H7 (cell line): ENCODE measurements around the gene PPM1H. TPM values are rescaled to one million over a fixed set of nuclear protein-coding genes. Genes with fewer than 3 reads are reported as not detected.
A peak's percentile ranks its signal among the peaks of the same experiment; 100 is the strongest.

Source experiments
- DNase-seq: peaks from one replicate; pipeline ENCODE4 v3.0.0; 2012
- H3K27me3 ChIP-seq: 2 replicates; pipeline ENCODE4 v1.6.0; 2011; ENCODE audit warnings: mild to moderate bottlenecking, low read length; ENCODE audit not compliant: control insufficient read depth, insufficient read depth
- H3K36me3 ChIP-seq: replicated peaks from 2 replicates; pipeline ENCODE4 v1.5.1; 2011; ENCODE audit warnings: low read length; ENCODE audit not compliant: control insufficient read depth, insufficient read depth
- H3K4me3 ChIP-seq: 2 replicates; pipeline ENCODE4 v1.5.1; 2011; ENCODE audit warnings: low read depth, mild to moderate bottlenecking, control low read depth, low read length, moderate library complexity; ENCODE audit not compliant: insufficient read depth
- total RNA-seq: library from RNA; depleted of rRNA; stranded (reverse); fragments of >200 nt; shearing (Covaris generic); gene quantifications from 2 replicates; pipeline ENCODE4 v1.2.3, GENCODE V29; 2014

The PPM1H gene
- total RNA-seq, 1 experiment from 2014 or later: 17.0 TPM

DNA sequence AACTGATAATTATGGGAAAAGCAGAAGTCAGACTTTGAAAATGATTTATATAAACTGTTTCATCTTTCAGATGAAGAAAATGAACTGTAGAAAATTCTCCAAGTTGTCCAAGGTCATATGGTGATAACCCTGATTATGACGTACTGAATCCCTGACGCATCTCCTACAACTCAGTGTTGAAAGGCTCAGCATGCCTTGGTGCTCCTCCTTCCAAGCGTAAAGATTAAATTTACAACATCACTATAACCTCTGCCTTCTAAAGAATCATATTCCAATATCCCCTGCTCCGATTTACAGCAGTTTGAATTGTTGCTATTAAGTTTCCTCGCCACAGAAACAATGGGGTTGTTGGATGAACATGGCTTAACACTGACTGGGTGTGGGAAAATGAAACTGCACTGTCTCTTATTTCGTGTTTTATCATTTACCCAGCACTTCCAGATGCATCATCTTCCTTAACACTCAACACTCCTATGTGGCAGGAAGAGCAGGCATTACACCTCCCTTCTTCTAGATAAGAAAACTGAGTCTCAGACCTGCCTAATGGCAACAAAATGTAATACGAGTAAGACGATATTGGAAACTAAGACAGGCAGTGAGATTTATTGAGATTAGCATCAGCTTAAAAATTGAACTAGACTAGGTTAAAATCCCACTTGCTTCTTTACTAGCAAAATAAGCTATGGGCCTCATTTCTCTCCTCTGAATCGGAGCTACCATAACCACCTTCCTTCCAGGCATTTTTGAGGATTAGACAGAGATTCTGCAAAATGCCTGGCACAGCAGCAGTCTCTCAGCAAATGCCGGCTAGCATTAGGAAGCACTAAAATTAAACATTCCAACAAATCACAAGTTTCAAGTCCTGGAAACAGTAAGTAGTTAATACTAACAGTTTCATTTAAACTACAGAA lies 74.2 kb downstream of the PPM1H start:
- H3K4me3 ChIP-seq: no peak overlapping the region
- H3K27me3 ChIP-seq: no peaks in the 10 kb centered on the region
- no peaks in the 10 kb centered on the region for H3K36me3 ChIP-seq
- no peak for DNase-seq

DNA sequence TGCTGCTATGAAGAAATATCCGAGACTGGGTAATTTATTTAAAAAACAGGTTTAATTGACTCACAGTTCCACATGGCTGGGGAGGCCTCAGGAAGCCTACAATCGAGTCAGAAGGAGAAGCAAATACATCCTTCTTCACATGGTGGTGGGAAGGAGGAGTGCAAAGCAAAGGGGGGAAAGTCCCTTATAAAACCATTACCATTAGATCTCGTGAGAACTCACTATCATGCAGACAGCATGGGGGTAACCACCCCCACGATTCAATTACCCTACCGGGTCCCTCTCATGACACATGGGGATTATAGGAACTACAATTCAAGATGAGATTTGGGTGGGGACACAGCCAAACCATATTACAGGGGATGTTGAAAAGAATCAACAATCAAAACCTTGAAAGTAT lies 74.9 kb downstream of the PPM1H start:
- H3K4me3 ChIP-seq: no peak overlapping the region
- no peak for DNase-seq
- H3K27me3 ChIP-seq: no peaks in the 10 kb centered on the region
- H3K36me3 ChIP-seq: no peaks in the 10 kb centered on the region

DNA sequence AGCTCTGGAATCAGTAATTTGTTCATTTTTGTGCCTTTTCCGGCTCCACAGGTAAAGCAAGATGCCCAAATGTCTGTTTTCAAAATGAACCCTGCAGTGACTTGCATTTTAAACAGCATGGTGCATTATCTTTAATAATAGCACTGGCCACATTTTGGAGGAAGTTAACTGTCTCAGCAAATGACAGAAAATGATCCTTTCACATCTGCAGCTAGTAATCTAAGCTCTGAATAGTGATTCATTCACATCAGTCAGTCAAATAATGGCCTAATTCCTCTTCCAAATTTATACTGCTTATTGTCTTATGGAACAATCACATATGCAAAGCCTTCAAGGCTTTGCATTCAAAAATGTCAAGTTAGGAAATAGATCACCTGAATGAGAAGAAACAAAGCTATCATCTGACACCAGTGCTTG lies 75.6 kb downstream of the PPM1H start:
- DNase-seq: no peak
- H3K27me3 ChIP-seq: no peaks in the 10 kb centered on the region
- no peaks in the 10 kb centered on the region for H3K36me3 ChIP-seq
- no peak overlapping the region for H3K4me3 ChIP-seq

DNA sequence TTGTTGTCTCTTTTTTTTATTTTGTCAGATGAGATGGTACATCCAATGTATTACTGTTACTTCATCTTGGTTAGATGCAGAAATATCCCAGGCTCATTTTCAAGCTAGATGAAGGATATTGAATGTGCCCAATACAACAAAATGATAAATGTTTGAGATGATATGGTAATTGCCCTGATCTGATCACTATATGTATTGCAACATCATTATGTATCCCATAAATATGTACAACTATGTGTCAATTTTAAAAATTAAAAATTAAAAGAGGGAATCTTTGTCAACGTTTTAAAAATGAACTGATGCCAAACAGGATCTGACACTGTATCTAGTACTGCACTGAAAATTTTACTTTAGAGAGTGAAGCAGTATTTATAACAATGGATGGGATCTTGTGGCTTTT lies 78.5 kb downstream of the PPM1H start:
- Histone ChIP-seq H3K27me3 (no peaks in the 10 kb centered on the region), H3K36me3 (no peaks in the 10 kb centered on the region), H3K4me3 (no peak overlapping the region)
- no peak for DNase-seq

DNA sequence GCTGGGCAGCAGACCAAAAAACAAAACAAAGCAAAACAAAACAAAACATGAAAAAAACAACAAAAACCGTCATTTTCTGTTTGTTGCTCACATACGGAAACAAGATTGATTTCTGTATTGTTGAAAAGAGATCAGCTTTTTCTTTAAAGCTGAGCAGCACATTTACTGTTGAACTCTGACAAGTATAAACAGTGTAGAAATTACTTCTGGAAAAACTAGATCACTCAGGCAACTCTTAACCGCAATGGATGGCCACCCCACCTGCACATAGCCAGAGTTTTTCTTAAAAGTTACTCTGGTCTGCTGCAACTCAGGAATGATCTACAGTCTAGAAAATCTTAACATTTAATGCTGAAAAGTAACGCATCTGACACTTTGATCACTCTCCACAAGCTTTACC lies 80.9 kb downstream of the PPM1H start:
- no peaks in the 10 kb centered on the region for H3K36me3 ChIP-seq
- no peak overlapping the region for H3K4me3 ChIP-seq
- DNase-seq: no peak
- H3K27me3 ChIP-seq: no peaks in the 10 kb centered on the region

DNA sequence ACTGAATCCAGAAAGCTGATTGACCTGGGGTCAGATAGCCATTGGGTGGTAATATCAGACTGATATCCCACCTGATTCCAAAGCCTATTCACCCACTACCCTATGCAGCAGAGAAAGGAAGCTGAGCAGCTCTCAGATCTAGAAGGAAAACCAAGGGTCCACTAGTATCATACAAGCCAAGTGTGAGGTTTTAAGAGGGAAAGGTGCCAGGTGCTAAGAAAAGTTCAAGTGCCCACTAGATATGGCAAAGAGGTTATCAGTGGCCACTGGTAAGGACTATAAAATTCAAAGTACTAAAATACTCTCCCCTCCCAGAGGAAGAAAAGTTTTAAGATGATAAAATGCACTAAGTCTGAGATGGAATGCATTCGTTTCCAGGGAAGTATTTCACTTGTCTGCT lies 85.6 kb downstream of the PPM1H start:
- no peak for DNase-seq
- Histone ChIP-seq H3K4me3 (no peak overlapping the region), H3K36me3 (no peaks in the 10 kb centered on the region), H3K27me3 (no peaks in the 10 kb centered on the region)

DNA sequence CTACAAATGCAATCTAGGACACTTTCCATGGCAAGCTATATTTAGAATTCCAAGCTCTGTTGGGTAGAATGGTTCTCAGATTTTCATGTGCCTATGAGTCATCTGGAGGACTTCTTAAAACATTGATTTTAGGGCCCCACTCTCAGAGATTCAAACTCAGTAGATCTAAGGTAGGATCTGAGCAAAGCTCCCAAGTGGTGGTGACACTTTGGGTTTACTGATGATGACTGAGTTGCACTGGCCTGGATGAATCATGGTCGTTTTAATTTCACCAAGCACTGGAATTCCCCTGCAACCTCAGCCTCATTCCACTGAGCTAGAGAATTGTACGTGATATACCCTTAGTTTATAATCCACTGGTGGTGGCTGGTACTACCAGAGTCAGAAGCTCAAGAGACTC lies 86.5 kb downstream of the PPM1H start:
- Histone ChIP-seq H3K4me3 (no peak overlapping the region), H3K27me3 (no peaks in the 10 kb centered on the region), H3K36me3 (no peaks in the 10 kb centered on the region)
- no peak for DNase-seq

DNA sequence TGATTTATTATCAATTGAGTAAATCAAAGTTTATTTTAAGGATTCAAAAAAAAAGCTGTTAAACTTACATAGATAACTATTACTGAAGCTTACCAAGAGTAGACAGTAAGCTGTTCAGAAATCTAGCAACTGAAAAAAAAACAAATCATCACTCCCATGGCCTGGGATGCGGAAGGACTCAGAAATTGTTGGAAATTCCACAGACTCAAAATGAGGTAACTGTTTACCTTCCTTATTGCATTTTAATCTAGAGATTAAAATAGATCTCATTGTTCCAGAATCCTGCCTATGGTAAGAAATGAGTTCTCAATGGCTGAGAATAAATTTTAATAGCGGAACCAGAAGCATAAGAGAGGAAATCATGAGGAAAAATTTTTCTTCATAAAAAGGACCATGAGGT lies 87.2 kb downstream of the PPM1H start:
- Histone ChIP-seq H3K27me3 (no peaks in the 10 kb centered on the region), H3K36me3 (no peaks in the 10 kb centered on the region)
- DNase-seq: no peak

DNA sequence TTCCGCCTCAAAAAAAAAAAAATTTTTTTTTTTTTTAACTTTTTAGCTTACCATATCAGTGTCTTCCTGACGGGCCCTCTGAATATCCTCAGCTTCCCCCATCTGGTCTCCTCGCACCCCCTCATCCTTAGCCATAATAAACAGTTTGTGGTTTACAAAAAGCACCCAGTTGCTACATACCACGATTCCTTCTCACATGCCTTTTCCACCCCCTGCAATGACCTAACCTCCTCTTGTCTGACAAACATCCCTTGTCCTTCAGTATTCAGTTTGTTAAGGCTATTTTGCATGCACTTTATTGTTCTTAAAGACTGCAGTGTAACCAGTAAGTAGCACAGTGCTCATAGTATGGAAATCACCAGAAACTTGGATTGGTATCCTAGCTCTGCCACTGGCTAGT lies 88.5 kb downstream of the PPM1H start:
- no peak overlapping the region for H3K4me3 ChIP-seq
- no peaks in the 10 kb centered on the region for H3K27me3 ChIP-seq
- no peaks in the 10 kb centered on the region for H3K36me3 ChIP-seq
- DNase-seq: no peak

More for the DNA sequence above, 87.2 kb downstream of the PPM1H start:
- no peak overlapping the region for H3K4me3 ChIP-seq

DNA sequence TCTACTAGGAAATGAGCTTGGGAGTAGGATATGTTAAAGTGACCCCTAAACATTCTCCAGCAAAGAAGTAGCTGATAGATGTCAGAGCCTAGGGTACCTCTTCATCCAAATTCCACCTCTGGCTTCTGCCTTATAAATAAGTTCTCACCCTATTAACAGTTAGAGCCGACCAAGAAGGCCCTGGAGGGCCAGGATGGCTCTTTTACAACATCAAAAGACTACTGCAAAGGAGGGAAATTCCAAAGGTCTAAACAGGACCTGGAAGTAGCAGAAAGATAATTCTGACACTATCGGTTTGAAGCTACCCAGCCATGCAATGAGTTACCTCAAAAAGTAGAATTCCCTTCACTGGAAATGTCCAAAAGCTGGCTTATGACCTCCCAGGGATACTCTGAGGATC lies 90.0 kb downstream of the PPM1H start:
- H3K36me3 ChIP-seq: no peaks in the 10 kb centered on the region
- H3K27me3 ChIP-seq: no peaks in the 10 kb centered on the region
- no peak for DNase-seq
- H3K4me3 ChIP-seq: no peak overlapping the region

DNA sequence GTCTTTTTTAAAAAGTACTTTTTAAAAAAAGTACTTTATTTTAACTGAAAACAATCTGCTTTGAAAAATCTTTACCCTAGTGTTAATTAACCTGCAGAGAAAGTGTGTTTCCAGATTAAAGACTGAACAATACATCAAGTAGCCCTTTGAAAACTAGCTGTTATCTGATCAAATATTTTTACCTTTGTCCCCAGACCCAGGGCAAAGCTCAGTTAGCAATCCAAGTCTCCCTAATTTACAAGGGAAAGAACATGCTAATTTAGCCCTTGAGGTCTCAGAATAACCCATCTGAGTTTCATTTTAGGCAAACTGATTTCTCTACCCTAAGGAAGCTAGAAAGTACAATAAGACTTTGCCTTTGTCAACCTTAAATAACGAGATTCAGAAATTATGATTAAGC lies 91.2 kb downstream of the PPM1H start:
- H3K4me3 ChIP-seq: no peak overlapping the region
- H3K36me3 ChIP-seq: no peaks in the 10 kb centered on the region
- DNase-seq: peak; percentile 32
- no peaks in the 10 kb centered on the region for H3K27me3 ChIP-seq

DNA sequence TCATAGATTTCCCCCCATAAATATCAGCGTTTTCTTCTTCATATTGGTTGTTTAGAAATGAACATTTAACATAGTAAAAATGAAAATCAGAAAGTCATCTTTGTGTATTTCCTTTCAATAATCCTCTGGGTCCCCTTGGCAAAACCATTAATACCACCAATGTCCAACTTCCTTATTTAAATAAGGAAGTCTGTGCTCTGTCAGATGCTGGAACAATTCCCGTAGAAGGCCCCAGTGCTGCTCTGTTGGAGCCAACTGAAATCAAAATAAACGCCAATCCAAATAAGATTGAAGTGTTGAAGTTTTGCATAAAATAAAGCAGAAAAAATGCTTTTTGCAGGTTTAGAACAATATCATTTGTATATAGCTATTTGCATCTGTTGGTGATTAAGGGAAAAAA lies 93.1 kb downstream of the PPM1H start:
- no peak for DNase-seq
- Histone ChIP-seq H3K27me3 (no peaks in the 10 kb centered on the region), H3K4me3 (no peak overlapping the region), H3K36me3 (no peaks in the 10 kb centered on the region)

DNA sequence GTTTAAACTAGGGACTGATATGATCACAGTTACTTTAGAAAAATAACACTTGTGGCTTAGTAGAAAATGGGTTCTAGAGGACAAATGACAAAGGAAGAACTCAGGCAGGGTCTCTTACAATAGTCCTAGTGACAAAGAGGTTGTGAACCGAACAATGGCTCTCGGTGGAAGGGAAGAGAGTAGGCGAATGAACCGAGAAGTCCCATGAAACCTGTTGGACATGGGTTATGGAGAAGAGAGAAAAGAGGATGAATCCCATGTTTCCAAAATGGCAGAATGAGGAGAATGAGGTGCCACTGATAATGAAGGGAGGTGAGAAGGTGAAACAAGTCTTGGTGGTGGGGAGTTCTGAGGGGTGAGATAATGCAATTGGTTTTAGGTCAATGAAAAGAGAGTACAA lies 94.1 kb downstream of the PPM1H start:
- no peaks in the 10 kb centered on the region for H3K27me3 ChIP-seq
- no peaks in the 10 kb centered on the region for H3K36me3 ChIP-seq
- H3K4me3 ChIP-seq: no peak overlapping the region
- no peak for DNase-seq

DNA sequence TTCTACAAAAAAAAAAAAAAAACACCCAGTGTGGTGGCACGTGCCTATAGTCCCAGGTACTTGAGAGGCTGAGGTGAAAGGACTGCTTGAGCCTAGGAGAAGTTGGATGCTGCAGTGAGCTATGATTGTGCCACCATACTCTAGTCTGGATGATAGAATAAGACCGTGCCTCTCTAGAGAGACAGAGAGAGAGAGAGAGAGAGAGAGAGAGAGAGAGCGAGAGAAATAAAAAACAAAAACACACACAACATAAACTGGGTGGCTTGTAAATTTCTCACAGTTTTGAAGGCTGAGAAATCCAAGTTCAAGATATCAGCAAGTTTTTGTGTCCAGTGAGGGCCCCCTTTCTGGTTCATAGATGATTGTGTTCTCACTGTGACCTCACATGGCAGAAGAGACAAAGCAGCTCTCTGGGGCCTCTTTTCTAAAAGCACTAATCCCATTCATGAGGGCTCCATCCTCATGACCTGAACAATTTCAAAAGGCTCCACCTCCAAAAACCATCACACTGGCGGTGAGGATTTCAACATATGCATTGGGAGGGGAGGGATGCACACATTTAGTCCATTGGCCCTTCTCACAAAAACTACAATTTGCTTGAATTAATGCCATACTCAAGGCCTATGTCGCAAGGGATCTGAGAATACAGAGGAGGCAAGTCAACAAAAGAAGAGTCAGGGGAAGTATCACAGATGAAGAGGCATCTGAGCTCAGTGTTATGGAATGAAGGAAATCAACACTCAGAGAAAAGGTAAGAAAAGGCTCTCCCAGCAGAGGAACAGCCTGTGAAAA lies 94.9 kb downstream of the PPM1H start:
- Histone ChIP-seq H3K4me3 (no peak overlapping the region), H3K36me3 (no peaks in the 10 kb centered on the region), H3K27me3 (no peaks in the 10 kb centered on the region)
- no peak for DNase-seq

DNA sequence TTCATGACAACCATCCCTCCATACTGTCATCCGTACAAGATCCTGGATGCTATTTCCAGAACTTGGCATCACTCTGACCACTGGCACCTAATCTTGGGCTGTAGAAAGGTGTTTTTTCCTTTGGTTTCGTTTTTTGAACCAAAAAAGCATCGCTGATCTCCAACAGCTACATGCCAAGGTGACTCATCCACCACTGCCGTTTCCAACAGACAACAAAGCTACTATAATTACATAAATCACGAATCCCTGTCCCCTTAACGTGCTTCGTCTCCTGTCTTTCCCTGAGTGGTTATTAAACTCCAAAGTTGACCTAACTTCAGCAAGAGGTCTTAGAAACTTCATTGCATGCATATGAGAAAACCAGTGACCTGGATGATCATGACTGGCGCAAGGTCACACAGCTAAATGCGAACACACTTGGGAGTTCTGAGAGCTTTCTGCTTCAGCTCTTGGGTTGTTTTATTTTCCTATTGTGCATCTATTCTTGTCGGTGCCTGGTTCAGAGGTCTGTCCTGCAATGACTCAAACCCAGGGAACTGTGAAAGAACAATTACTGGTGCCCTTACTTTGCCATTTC lies 99.9 kb downstream of the PPM1H start:
- H3K36me3 ChIP-seq: peaks cover 4% of the 10 kb centered on the region
- no peaks in the 10 kb centered on the region for H3K27me3 ChIP-seq
- no peak overlapping the region for H3K4me3 ChIP-seq
- DNase-seq: no peak
